K562 (cell line): Measurements from ENCODE around the gene ETV3L. TPM values are rescaled to one million over a fixed set of nuclear protein-coding genes. Genes with fewer than 3 reads are reported as not detected.

ENCODE experiments used
- BACH1 ChIP-seq: fragments of 200-800 bp; sonication (Bioruptor generic); IDR thresholded peaks from 2 replicates; pipeline ENCODE4 v1.6.1; 2016; ENCODE audit warnings: missing genetic modification characterization, missing compliant biosample characterization
- CAMTA2 ChIP-seq: fragments of 250-450 bp; sonication (Bioruptor Pico); conservative IDR thresholded peaks from 2 replicates; pipeline ENCODE4 v1.5.1; 2022
- CHCHD3 ChIP-seq: fragments of 250-450 bp; sonication (Bioruptor Pico); IDR thresholded peaks from 2 replicates; pipeline ENCODE4 v2.1.2; 2022; ENCODE audit warnings: mild to moderate bottlenecking
- CTBP1 ChIP-seq: fragments of 450-650 bp; IDR thresholded peaks from 2 replicates; pipeline ENCODE4 v1.6.1; 2016; ENCODE audit warnings: borderline replicate concordance
- DDX20 ChIP-seq: fragments of 450-650 bp; IDR thresholded peaks from 2 replicates; pipeline ENCODE4 v1.6.1; 2016; ENCODE audit warnings: missing genetic modification characterization, low read depth, mild to moderate bottlenecking, missing compliant biosample characterization, moderate library complexity
- EHMT2 ChIP-seq: fragments of 450-650 bp; IDR thresholded peaks from 2 replicates; pipeline ENCODE4 v1.6.1; 2018; ENCODE audit warnings: antibody characterized with exemption
- FOXJ3 ChIP-seq: sonication (generic); formaldehyde crosslinking; IDR thresholded peaks from 2 replicates; pipeline ENCODE4 v1.4.0; 2020; ENCODE audit warnings: mild to moderate bottlenecking, missing genetic modification reagents
- GATA2 ChIP-seq: sonication (generic); formaldehyde crosslinking; IDR thresholded peaks from 2 replicates; pipeline ENCODE4 v1.4.0; 2020; ENCODE audit warnings: mild to moderate bottlenecking, missing genetic modification reagents
- HCFC1 ChIP-seq: IDR thresholded peaks from 2 replicates; pipeline ENCODE4 v1.6.1; 2012; ENCODE audit warnings: low read depth, low read length, improper control_type of control experiment
- ILF3 ChIP-seq: fragments of 450-650 bp; IDR thresholded peaks from 2 replicates; pipeline ENCODE4 v1.6.1; 2018; ENCODE audit warnings: antibody characterized with exemption, mild to moderate bottlenecking, moderate library complexity, borderline replicate concordance
- KDM1A ChIP-seq, 2 experiments: fragments of 450-650 bp; IDR thresholded peaks; 2 replicates each; pipeline ENCODE4 v1.6.1; 2016; ENCODE audit warnings: mild to moderate bottlenecking in 2 of 2
- KDM4B ChIP-seq, 2 experiments: fragments of 450-650 bp in 1 of 2; sonication (generic) in 1 of 2; IDR thresholded peaks; 2 replicates each; pipeline ENCODE4 v1.6.1; 2016 to 2017; ENCODE audit warnings: borderline replicate concordance in 2 of 2, antibody characterized with exemption in 1 of 2, low read depth in 1 of 2, mild to moderate bottlenecking in 1 of 2
- NFE2L1 ChIP-seq: fragments of 450-650 bp; IDR thresholded peaks from 2 replicates; pipeline ENCODE4 v1.6.1; 2016; ENCODE audit warnings: missing genetic modification characterization, low read depth, mild to moderate bottlenecking, missing compliant biosample characterization, moderate library complexity, borderline replicate concordance
- NONO ChIP-seq, 2 experiments: fragments of 200-400 bp in 1 of 2; fragments of 450-650 bp in 1 of 2; formaldehyde crosslinking in 1 of 2; IDR thresholded peaks; 2 replicates each; pipeline ENCODE4 v1.6.1; 2017; ENCODE audit warnings: low read depth in 2 of 2, mild to moderate bottlenecking in 2 of 2, moderate library complexity in 2 of 2, low read length in 1 of 2
- PHTF2 ChIP-seq: fragments of 250-450 bp; sonication (Bioruptor Pico); IDR thresholded peaks from 2 replicates; pipeline ENCODE4 v1.5.0; 2021; ENCODE audit warnings: mild to moderate bottlenecking
- PRMT5 ChIP-seq: sonication (generic); formaldehyde crosslinking; IDR thresholded peaks from 2 replicates; pipeline ENCODE4 v1.5.0; 2020; ENCODE audit warnings: missing genetic modification reagents
- SMARCE1 ChIP-seq: fragments of 450-650 bp; IDR thresholded peaks from 2 replicates; pipeline ENCODE4 v1.7.1; 2016; ENCODE audit warnings: mild to moderate bottlenecking
- SRF ChIP-seq, 2 experiments: fragments of 250-450, 450-650 bp in 1 of 2; sonication (Bioruptor Pico) in 1 of 2; sonication (generic) in 1 of 2; formaldehyde crosslinking; IDR thresholded peaks; 2 replicates each; pipeline versions ENCODE4 v1.5.0 to v1.5.1; 2020 to 2022; ENCODE audit warnings: mild to moderate bottlenecking in 1 of 2, missing genetic modification reagents in 1 of 2
- STAG1 ChIP-seq: sonication (generic); formaldehyde crosslinking; IDR thresholded peaks from 2 replicates; pipeline ENCODE4 v1.5.0; 2020; ENCODE audit warnings: missing genetic modification reagents, borderline replicate concordance
- TAF7 ChIP-seq: fragments of 450-650 bp; IDR thresholded peaks from 2 replicates; pipeline ENCODE4 v1.6.1; 2016; ENCODE audit warnings: missing genetic modification characterization, missing compliant biosample characterization
- XRCC3 ChIP-seq: fragments of 450-650 bp; IDR thresholded peaks from 2 replicates; pipeline ENCODE4 v1.6.1; 2017; ENCODE audit warnings: mild to moderate bottlenecking, moderate library complexity
- ZNF23 ChIP-seq: fragments of 250-450 bp; sonication (Bioruptor Pico); IDR thresholded peaks from 2 replicates; pipeline ENCODE4 v1.4.0; 2020; ENCODE audit warnings: mild to moderate bottlenecking
- ZNF699 ChIP-seq: fragments of 250-450 bp; sonication (Bioruptor Pico); IDR thresholded peaks from 2 replicates; pipeline ENCODE4 v1.8.0; 2021; ENCODE audit warnings: mild to moderate bottlenecking, moderate library complexity; ENCODE audit not compliant: insufficient replicate concordance
- polyA plus RNA-seq, 8 experiments: library from polyadenylated mRNA; depleted of rRNA in 4 of 8; stranded (reverse) in 5 of 8; unstranded in 3 of 8; fragments of >200 nt; fragmentation: Nextera tagmentation in 2 of 8; fragmentation: Illumina TruSeq in 1 of 8; extraction: Ambion mirVana in 2 of 8; extraction: Trizol in 1 of 8; gene quantifications; 2 replicates each; pipeline versions ENCODE4 v1.2.1 to v1.2.3, GENCODE V29; 2011 to 2014; ENCODE audit warnings: inconsistent platforms in 1 of 8, missing spikeins in 1 of 8
- total RNA-seq, 7 experiments: library from RNA; depleted of rRNA in 6 of 7; stranded (reverse); fragments of >200 nt in 6 of 7; fragmentation: Illumina TruSeq in 2 of 7; extraction: Trizol in 2 of 7; gene quantifications; 2 replicates each; pipeline versions ENCODE4 v1.2.1 to v1.2.3, GENCODE V29; 2011 to 2021; ENCODE audit warnings: low replicate concordance in 1 of 7
- TF ChIP-seq, protein P1 (sequence below): fragments of 450-650 bp; IDR thresholded peaks from 2 replicates; pipeline ENCODE4 v1.6.1; 2016; ENCODE audit warnings: antibody characterized with exemption
- TF ChIP-seq, protein P2 (sequence below): fragments of 450-650 bp; IDR thresholded peaks from one replicate; pipeline ENCODE4 v1.6.1; 2018; ENCODE audit warnings: mild to moderate bottlenecking, moderate library complexity; ENCODE audit not compliant: partially characterized antibody
- TF ChIP-seq, protein P3 (sequence below): fragments of 450-650 bp; formaldehyde crosslinking; conservative IDR thresholded peaks from 2 replicates; pipeline ENCODE4 v1.4.0; 2022; ENCODE audit warnings: mild to moderate bottlenecking, missing genetic modification characterization

ETV3L gene
- total and polyA plus RNA-seq, 9 of the 15 experiments (the other 6 are each of a cell fraction or from before 2014, with no cell fraction given): not detected

DNA sequence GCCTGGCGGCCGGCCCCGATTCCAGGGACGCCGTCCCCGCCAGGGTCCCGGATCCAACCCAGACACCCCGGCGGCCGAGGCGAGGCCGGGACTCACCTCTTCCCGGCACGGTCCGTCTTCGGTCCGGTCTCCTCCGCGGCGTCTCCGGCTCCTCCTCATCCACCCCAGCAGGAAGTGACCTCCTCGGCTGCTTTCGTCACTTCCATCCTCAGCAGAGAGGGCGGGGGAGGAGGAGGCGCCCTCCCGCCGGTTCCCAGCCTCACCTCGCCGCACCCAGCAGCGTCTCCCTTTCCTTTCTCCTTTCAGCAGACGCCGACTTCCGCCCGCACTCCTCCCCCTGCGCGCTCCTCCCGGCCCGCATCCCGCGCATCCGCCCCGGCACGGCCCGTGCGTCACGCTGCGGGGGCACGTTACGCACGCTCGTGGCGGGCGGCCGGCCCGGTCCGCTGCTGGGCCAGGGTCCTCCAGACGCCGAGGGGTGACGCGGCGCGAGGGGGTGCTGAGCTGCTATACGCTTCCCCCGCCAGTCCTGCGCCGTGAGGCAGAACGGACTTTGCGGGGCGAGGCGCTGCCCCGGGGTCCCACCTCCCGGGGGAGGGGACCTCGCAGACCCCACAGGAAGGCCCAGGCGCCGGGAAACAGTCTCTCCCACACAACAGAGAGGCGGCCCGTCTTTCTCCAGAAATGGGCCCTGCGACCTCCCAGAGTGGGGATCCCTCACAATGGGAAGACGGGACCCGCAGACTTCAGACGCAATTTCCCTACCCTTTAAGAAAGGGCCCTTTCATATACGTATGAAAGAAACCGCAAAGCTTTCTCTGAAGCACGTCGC lies 38.8 kb upstream of the ETV3L start, which contains the start of gene ETV3 (continued):
- TF ChIP-seq SRF (CRISPR knock-in tag; IDR thresholded peaks at IDR 0.05): no peak
- no peak for TF ChIP-seq TAF7
- TF ChIP-seq ZNF699 (CRISPR knock-in tag): no peak
- TF ChIP-seq, protein P1, sequence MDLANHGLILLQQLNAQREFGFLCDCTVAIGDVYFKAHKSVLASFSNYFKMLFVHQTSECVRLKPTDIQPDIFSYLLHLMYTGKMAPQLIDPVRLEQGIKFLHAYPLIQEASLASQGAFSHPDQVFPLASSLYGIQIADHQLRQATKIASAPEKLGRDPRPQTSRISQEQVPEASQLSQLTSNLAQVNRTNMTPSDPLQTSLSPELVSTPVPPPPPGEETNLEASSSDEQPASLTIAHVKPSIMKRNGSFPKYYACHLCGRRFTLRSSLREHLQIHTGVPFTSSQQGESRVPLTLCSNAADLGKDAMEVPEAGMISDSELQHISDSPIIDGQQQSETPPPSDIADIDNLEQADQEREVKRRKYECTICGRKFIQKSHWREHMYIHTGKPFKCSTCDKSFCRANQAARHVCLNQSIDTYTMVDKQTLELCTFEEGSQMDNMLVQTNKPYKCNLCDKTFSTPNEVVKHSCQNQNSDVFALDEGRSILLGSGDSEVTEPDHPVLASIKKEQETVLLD: peak; percentile 89
- no peak for TF ChIP-seq BACH1
- peak; percentile 23; the same call in 1 of the 2 replicates for TF ChIP-seq SMARCE1
- TF ChIP-seq CHCHD3: no peak
- TF ChIP-seq, protein P2, sequence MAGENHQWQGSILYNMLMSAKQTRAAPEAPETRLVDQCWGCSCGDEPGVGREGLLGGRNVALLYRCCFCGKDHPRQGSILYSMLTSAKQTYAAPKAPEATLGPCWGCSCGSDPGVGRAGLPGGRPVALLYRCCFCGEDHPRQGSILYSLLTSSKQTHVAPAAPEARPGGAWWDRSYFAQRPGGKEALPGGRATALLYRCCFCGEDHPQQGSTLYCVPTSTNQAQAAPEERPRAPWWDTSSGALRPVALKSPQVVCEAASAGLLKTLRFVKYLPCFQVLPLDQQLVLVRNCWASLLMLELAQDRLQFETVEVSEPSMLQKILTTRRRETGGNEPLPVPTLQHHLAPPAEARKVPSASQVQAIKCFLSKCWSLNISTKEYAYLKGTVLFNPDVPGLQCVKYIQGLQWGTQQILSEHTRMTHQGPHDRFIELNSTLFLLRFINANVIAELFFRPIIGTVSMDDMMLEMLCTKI: no peak
- TF ChIP-seq HCFC1: peak; percentile 70
- TF ChIP-seq DDX20: no peak
- TF ChIP-seq STAG1 (CRISPR knock-in tag): peak; percentile 33; the same call in 1 of the 2 replicates
- 0 out of 2 replicates have a peak, but pooled peaks have one; percentile 65 for TF ChIP-seq CAMTA2
- TF ChIP-seq PHTF2 (CRISPR knock-in tag): no peak
- TF ChIP-seq, protein P3, sequence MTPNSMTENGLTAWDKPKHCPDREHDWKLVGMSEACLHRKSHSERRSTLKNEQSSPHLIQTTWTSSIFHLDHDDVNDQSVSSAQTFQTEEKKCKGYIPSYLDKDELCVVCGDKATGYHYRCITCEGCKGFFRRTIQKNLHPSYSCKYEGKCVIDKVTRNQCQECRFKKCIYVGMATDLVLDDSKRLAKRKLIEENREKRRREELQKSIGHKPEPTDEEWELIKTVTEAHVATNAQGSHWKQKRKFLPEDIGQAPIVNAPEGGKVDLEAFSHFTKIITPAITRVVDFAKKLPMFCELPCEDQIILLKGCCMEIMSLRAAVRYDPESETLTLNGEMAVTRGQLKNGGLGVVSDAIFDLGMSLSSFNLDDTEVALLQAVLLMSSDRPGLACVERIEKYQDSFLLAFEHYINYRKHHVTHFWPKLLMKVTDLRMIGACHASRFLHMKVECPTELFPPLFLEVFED (CRISPR knock-in tag): no peak
- peak; percentile 97 for TF ChIP-seq CTBP1
- no peak for TF ChIP-seq GATA2 (CRISPR knock-in tag)
- TF ChIP-seq KDM4B (IDR thresholded peaks at IDR 0.05; ENCODE audit: borderline replicate concordance in 2 of 2, low read depth in 1 of 2): peak in 1 of 2 experiments; percentile 81; a peak in 1 of 4 replicates
- TF ChIP-seq KDM1A (IDR thresholded peaks at IDR 0.05): no peak
- no peak for TF ChIP-seq ZNF23
- no peak for TF ChIP-seq FOXJ3 (CRISPR knock-in tag)
- no peak for TF ChIP-seq NFE2L1 (tag)
- peak in 1 of 2 experiments; percentile 88; a peak in 3 of 4 replicates for TF ChIP-seq NONO (IDR thresholded peaks at IDR 0.05; ENCODE audit: low read depth in 2 of 2, low read length in 1 of 2)
- no peak for TF ChIP-seq PRMT5 (CRISPR knock-in tag)
- no peak for TF ChIP-seq ILF3
- TF ChIP-seq EHMT2: no peak
- no peak for TF ChIP-seq XRCC3
